ENCODE results near the gene XYLT1. TPM values are rescaled to one million over a fixed set of nuclear protein-coding genes. Genes with fewer than 3 reads are reported as not detected.

Gene XYLT1
- total RNA-seq, 3 donors from 2014 or later (not counting 1 experiment from before 2014, with no cell fraction given) = 40.9 to 55.5 (median 43.8) TPM

DNA sequence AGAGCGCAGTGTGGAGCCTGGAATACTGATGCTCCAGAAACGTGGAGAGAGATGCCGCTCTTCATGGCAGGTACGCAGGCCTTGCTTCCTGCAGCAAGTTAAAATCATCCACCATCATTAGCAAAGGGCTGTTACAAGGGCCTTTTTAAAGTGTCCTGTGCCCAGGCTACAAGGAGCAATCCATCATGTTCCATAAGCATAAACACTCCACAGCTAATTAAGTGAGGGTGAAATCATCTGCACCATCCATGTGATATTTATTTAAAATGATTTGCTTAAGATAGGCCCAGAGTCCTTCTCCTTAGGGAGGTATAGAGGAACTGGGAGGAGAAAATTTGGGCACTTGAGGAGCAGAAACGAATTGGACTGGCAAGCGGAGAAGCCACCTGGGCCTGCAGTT lies 372.1 kb downstream of the XYLT1 start:
- no peaks in the 10 kb centered on the region for H3K9me3 Mint-ChIP-seq
- no peak overlapping the region for H3K4me3 Mint-ChIP-seq
- Histone ChIP-seq H3K4me1 (ENCODE audit: control insufficient read depth, insufficient read depth, low read length) (peaks cover 2% of the 10 kb centered on the region), H3K27me3 (ENCODE audit: control insufficient read depth, insufficient read depth, low read length) (no peaks in the 10 kb centered on the region), H3K9me3 (ENCODE audit: control insufficient read depth, insufficient read depth, low read length) (no peaks in the 10 kb centered on the region), H3K27ac (ENCODE audit: low read length) (no peak overlapping the region), H3K36me3 (ENCODE audit: control insufficient read depth, insufficient read depth, low read length) (no peaks in the 10 kb centered on the region), H3K4me3 (ENCODE audit: low read length) (no peak overlapping the region)
- DNase-seq = no peak
- TF ChIP-seq, protein P1, sequence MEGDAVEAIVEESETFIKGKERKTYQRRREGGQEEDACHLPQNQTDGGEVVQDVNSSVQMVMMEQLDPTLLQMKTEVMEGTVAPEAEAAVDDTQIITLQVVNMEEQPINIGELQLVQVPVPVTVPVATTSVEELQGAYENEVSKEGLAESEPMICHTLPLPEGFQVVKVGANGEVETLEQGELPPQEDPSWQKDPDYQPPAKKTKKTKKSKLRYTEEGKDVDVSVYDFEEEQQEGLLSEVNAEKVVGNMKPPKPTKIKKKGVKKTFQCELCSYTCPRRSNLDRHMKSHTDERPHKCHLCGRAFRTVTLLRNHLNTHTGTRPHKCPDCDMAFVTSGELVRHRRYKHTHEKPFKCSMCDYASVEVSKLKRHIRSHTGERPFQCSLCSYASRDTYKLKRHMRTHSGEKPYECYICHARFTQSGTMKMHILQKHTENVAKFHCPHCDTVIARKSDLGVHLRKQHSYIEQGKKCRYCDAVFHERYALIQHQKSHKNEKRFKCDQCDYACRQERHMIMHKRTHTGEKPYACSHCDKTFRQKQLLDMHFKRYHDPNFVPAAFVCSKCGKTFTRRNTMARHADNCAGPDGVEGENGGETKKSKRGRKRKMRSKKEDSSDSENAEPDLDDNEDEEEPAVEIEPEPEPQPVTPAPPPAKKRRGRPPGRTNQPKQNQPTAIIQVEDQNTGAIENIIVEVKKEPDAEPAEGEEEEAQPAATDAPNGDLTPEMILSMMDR (IDR thresholded peaks at IDR 0.05) = no peak
- 94% methylated on average over 6 of the region's 6 CpGs for WGBS (ENCODE audit: insufficient coverage)
- H3K27ac Mint-ChIP-seq = no peak overlapping the region
- intact Hi-C loops (cut with micrococcal nuclease) = no loop called here
- peaks cover 6 to 11% of the 10 kb centered on the region in 2 donors for H3K4me1 Mint-ChIP-seq
- H3K27me3 Mint-ChIP-seq (ENCODE audit: low read depth in 2 of 2) = no peaks in the 10 kb centered on the region
- no peak for ATAC-seq
- H3K36me3 Mint-ChIP-seq = no peaks in the 10 kb centered on the region

DNA sequence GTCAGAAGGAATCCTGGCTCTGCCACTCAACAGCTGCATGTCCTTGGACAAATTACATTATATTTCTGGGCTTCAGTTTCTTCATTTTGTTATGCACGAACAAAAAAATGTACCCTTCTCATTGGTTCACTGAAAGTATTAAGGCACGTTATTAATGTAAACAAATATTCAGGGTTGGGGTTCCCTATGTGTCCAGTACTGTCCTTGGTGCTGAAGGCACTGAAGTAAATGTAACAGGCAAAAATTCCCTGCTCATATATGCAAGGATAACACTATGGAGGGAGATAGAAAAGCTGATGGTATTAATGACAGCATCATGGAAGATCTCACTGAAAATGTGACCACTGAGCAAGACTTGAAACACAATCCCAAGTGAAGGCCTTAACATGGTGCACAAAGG lies 386.6 kb downstream of the XYLT1 start:
- TF ChIP-seq, protein P1 (IDR thresholded peaks at IDR 0.05) = no peak
- no peak for ATAC-seq
- 89% methylated on average over 2 of the region's 2 CpGs for WGBS (ENCODE audit: insufficient coverage)
- Histone ChIP-seq H3K4me3 (ENCODE audit: low read length) (no peak overlapping the region), H3K27me3 (ENCODE audit: control insufficient read depth, insufficient read depth, low read length) (no peaks in the 10 kb centered on the region), H3K27ac (ENCODE audit: low read length) (no peak overlapping the region), H3K4me1 (ENCODE audit: control insufficient read depth, insufficient read depth, low read length) (peaks cover 9% of the 10 kb centered on the region), H3K9me3 (ENCODE audit: control insufficient read depth, insufficient read depth, low read length) (no peaks in the 10 kb centered on the region), H3K36me3 (ENCODE audit: control insufficient read depth, insufficient read depth, low read length) (no peaks in the 10 kb centered on the region)
- peaks cover 0 to 4% of the 10 kb centered on the region in 2 donors for H3K27me3 Mint-ChIP-seq (ENCODE audit: low read depth in 2 of 2)
- intact Hi-C loops (cut with micrococcal nuclease) = no loop called here
- DNase-seq = no peak
- H3K4me3 Mint-ChIP-seq = no peak overlapping the region
- H3K27ac Mint-ChIP-seq = no peak overlapping the region
- no peaks in the 10 kb centered on the region for H3K36me3 Mint-ChIP-seq
- no peaks in the 10 kb centered on the region for H3K9me3 Mint-ChIP-seq
- peaks cover 13 to 16% of the 10 kb centered on the region in 2 donors for H3K4me1 Mint-ChIP-seq

DNA sequence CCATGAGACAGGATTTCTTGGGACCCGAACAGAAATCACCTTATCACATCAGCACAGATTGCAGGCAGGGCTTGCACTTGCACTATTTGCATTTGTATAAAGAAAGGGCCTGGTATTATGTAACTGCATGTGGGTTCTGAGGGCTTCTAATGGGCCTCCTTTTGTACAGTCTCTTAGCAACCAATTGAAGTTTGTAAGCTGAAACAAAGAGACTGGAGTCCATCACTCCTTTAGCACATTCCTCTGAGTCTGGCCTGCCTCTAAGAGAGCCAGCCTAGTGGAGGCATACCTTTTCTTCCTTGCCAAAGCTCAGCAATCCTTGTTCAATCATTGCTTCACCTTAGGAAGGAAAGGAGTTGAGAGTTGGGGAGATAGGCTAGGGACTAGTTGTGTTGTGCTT lies 387.1 kb downstream of the XYLT1 start:
- TF ChIP-seq, protein P1 (IDR thresholded peaks at IDR 0.05) = no peak
- no peak overlapping the region for H3K27ac Mint-ChIP-seq
- no peaks in the 10 kb centered on the region for H3K9me3 Mint-ChIP-seq
- H3K9me3 ChIP-seq (ENCODE audit: control insufficient read depth, insufficient read depth, low read length) = no peaks in the 10 kb centered on the region
- no peak for DNase-seq
- H3K36me3 ChIP-seq (ENCODE audit: control insufficient read depth, insufficient read depth, low read length) = no peaks in the 10 kb centered on the region
- no peak for ATAC-seq
- H3K4me3 Mint-ChIP-seq = no peak overlapping the region
- peaks cover 13 to 16% of the 10 kb centered on the region in 2 donors for H3K4me1 Mint-ChIP-seq
- no peaks in the 10 kb centered on the region for H3K36me3 Mint-ChIP-seq
- peaks cover 0 to 4% of the 10 kb centered on the region in 2 donors for H3K27me3 Mint-ChIP-seq (ENCODE audit: low read depth in 2 of 2)
- H3K4me3 ChIP-seq (ENCODE audit: low read length) = no peak overlapping the region
- intact Hi-C loops (cut with micrococcal nuclease) = no loop called here
- H3K4me1 ChIP-seq (ENCODE audit: control insufficient read depth, insufficient read depth, low read length) = peaks cover 9% of the 10 kb centered on the region
- H3K27me3 ChIP-seq (ENCODE audit: control insufficient read depth, insufficient read depth, low read length) = no peaks in the 10 kb centered on the region
- no peak overlapping the region for H3K27ac ChIP-seq (ENCODE audit: low read length)
- WGBS (ENCODE audit: insufficient coverage) = 14% methylated on average over 1 of the region's 1 CpG

All from natural killer cell (primary cell).